Neural cell (in vitro differentiated cells): ENCODE data around the gene QPRT. TPM values are rescaled to one million over a fixed set of nuclear protein-coding genes. Genes with fewer than 3 reads are reported as not detected.

Experiments
- H2AFZ ChIP-seq: fragments of 200-600, 300-800 bp; sonication (generic), shearing (Covaris generic); 2 replicates; pipeline ENCODE4 v1.6.0; 2014; ENCODE audit warnings: low read depth, mild to moderate bottlenecking, antibody characterized with exemption, low read length, moderate library complexity
- H3F3A ChIP-seq: fragments of 200-600 bp; shearing (Covaris generic); 2 replicates; pipeline ENCODE4 v1.6.1; 2016; ENCODE audit warnings: mild to moderate bottlenecking, moderate library complexity, mixed read lengths, antibody characterized with exemption, low read length; ENCODE audit not compliant: insufficient read depth, poor library complexity, severe bottlenecking
- H3K27ac ChIP-seq: fragments of 200-600, 300-800 bp; sonication (generic), shearing (Covaris generic); 2 replicates; pipeline ENCODE4 v1.5.1; 2014; ENCODE audit warnings: mild to moderate bottlenecking, low read length, moderate library complexity
- H3K27me3 ChIP-seq: fragments of 300-800, 200-600 bp; sonication (generic), shearing (Covaris generic); 2 replicates; pipeline ENCODE4 v1.6.0; 2014; ENCODE audit warnings: mild to moderate bottlenecking, low read depth, low read length, moderate library complexity; ENCODE audit not compliant: insufficient read depth
- H3K36me3 ChIP-seq: fragments of 300-800, 200-600 bp; sonication (generic), shearing (Covaris generic); 2 replicates; pipeline ENCODE4 v1.5.1; 2014; ENCODE audit warnings: mild to moderate bottlenecking, antibody characterized with exemption, low read length, moderate library complexity; ENCODE audit not compliant: insufficient read depth
- H3K4me2 ChIP-seq: fragments of 300-800, 200-600 bp; sonication (generic), shearing (Covaris generic); 2 replicates; pipeline ENCODE4 v1.6.0; 2014; ENCODE audit warnings: mild to moderate bottlenecking, low read length
- H3K4me3 ChIP-seq: fragments of 300-800, 200-600 bp; sonication (generic), shearing (Covaris generic); 2 replicates; pipeline ENCODE4 v1.5.1; 2014; ENCODE audit warnings: mild to moderate bottlenecking, low read length, moderate library complexity
- H3K79me2 ChIP-seq: fragments of 200-600 bp; shearing (Covaris generic); replicated peaks from 2 replicates; pipeline ENCODE4 v1.6.0; 2014; ENCODE audit warnings: mild to moderate bottlenecking, low read length, moderate library complexity; ENCODE audit not compliant: insufficient read depth
- H3K9ac ChIP-seq: fragments of 300-800, 200-600 bp; sonication (generic), shearing (Covaris generic); 2 replicates; pipeline ENCODE4 v1.6.1; 2016; ENCODE audit warnings: mild to moderate bottlenecking, low read length, mixed read lengths
- H3K9me2 ChIP-seq: fragments of 200-600 bp; shearing (Covaris generic); 2 replicates; pipeline ENCODE4 v1.6.1; 2016; ENCODE audit warnings: mild to moderate bottlenecking, low read length, mixed read lengths; ENCODE audit not compliant: insufficient read depth
- H3K9me3 ChIP-seq: fragments of 200-600, 300-800 bp; sonication (generic), shearing (Covaris generic); 2 replicates; pipeline ENCODE4 v1.6.1; 2016; ENCODE audit warnings: mild to moderate bottlenecking, mixed run types, low read length, moderate library complexity, mixed read lengths
- H4K20me1 ChIP-seq: fragments of 200-600 bp; shearing (Covaris generic); 2 replicates; pipeline ENCODE4 v1.6.1; 2016; ENCODE audit warnings: mild to moderate bottlenecking, mixed run types; ENCODE audit not compliant: insufficient read depth
- CTCF ChIP-seq: fragments of 450-650 bp; IDR thresholded peaks from 2 replicates; pipeline ENCODE4 v1.5.1; 2014; ENCODE audit warnings: antibody characterized with exemption, mild to moderate bottlenecking, moderate library complexity; ENCODE audit not compliant: poor library complexity, severe bottlenecking
- EP300 ChIP-seq: fragments of 450-650 bp; conservative IDR thresholded peaks from 2 replicates; pipeline ENCODE4 v1.6.1; 2014; ENCODE audit warnings: antibody characterized with exemption, mild to moderate bottlenecking, moderate library complexity; ENCODE audit not compliant: poor library complexity, severe bottlenecking
- EZH2 ChIP-seq: fragments of 200-600, 300-800 bp; shearing (Covaris generic), sonication (generic); IDR thresholded peaks from 2 replicates; pipeline ENCODE4 v1.6.1; 2014; ENCODE audit warnings: antibody characterized with exemption, low read length, borderline replicate concordance, mild to moderate bottlenecking; ENCODE audit not compliant: insufficient read depth, poor library complexity, severe bottlenecking
- MXI1 ChIP-seq: fragments of 450-650 bp; conservative IDR thresholded peaks from 2 replicates; pipeline ENCODE4 v1.6.1; 2014; ENCODE audit warnings: antibody characterized with exemption, mild to moderate bottlenecking; ENCODE audit not compliant: poor library complexity, severe bottlenecking
- POLR2AphosphoS5 ChIP-seq: IDR thresholded peaks from 2 replicates; pipeline ENCODE4 v1.6.1; 2012
- RAD21 ChIP-seq: fragments of 450-650 bp; conservative IDR thresholded peaks from 2 replicates; pipeline ENCODE4 v1.6.1; 2014; ENCODE audit warnings: antibody characterized with exemption, mild to moderate bottlenecking, moderate library complexity
- SMC3 ChIP-seq: fragments of 450-650 bp; conservative IDR thresholded peaks from 2 replicates; pipeline ENCODE4 v1.6.1; 2014; ENCODE audit warnings: antibody characterized with exemption, mild to moderate bottlenecking, moderate library complexity; ENCODE audit not compliant: poor library complexity
- TAF1 ChIP-seq: IDR thresholded peaks from 2 replicates; pipeline ENCODE4 v1.6.1; 2012; ENCODE audit warnings: low read depth
- polyA plus RNA-seq: library from polyadenylated mRNA; depleted of rRNA; stranded (reverse); fragments of >200 nt; gene quantifications from 2 replicates; pipeline ENCODE4 v1.2.3, GENCODE V29; 2014
- TF ChIP-seq, protein P1 (sequence below): IDR thresholded peaks from 2 replicates; pipeline ENCODE4 v1.6.1; 2012; ENCODE audit warnings: borderline replicate concordance

The QPRT gene
- polyA plus RNA-seq, 1 donor from 2014 or later = 2.7 TPM

- Histone ChIP-seq H2AFZ (no peak overlapping the region), H3K79me2 (no peaks in the 10 kb centered on the region), H3K9me3 (no peaks in the 10 kb centered on the region), H4K20me1 (no peaks in the 10 kb centered on the region), H3K4me3 (no peak overlapping the region), H3K27ac (no peak overlapping the region), H3K36me3 (no peaks in the 10 kb centered on the region), H3F3A (no peaks in the 10 kb centered on the region), H3K27me3 (no peaks in the 10 kb centered on the region), H3K9me2 (no peaks in the 10 kb centered on the region), H3K9ac (no peak overlapping the region), H3K4me2 (no peak overlapping the region)
- TF ChIP-seq MXI1 (no peak), POLR2AphosphoS5 (no peak), EZH2 (no peak), RAD21 (no peak), CTCF (no peak), EP300 (no peak), SMC3 (no peak), TAF1 (no peak)
- TF ChIP-seq, protein P1, sequence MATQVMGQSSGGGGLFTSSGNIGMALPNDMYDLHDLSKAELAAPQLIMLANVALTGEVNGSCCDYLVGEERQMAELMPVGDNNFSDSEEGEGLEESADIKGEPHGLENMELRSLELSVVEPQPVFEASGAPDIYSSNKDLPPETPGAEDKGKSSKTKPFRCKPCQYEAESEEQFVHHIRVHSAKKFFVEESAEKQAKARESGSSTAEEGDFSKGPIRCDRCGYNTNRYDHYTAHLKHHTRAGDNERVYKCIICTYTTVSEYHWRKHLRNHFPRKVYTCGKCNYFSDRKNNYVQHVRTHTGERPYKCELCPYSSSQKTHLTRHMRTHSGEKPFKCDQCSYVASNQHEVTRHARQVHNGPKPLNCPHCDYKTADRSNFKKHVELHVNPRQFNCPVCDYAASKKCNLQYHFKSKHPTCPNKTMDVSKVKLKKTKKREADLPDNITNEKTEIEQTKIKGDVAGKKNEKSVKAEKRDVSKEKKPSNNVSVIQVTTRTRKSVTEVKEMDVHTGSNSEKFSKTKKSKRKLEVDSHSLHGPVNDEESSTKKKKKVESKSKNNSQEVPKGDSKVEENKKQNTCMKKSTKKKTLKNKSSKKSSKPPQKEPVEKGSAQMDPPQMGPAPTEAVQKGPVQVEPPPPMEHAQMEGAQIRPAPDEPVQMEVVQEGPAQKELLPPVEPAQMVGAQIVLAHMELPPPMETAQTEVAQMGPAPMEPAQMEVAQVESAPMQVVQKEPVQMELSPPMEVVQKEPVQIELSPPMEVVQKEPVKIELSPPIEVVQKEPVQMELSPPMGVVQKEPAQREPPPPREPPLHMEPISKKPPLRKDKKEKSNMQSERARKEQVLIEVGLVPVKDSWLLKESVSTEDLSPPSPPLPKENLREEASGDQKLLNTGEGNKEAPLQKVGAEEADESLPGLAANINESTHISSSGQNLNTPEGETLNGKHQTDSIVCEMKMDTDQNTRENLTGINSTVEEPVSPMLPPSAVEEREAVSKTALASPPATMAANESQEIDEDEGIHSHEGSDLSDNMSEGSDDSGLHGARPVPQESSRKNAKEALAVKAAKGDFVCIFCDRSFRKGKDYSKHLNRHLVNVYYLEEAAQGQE = no peak
Measured at GRCh38 chr16:29743475-29743826, 64.5 kb downstream of the QPRT start.

- no peaks in the 10 kb centered on the region for H3F3A ChIP-seq
- H3K9me2 ChIP-seq = no peaks in the 10 kb centered on the region
- H3K4me2 ChIP-seq = no peak overlapping the region
- H3K27ac ChIP-seq = no peak overlapping the region
- no peaks in the 10 kb centered on the region for H3K9me3 ChIP-seq
- H3K27me3 ChIP-seq = no peaks in the 10 kb centered on the region
- H3K9ac ChIP-seq = no peak overlapping the region
- H4K20me1 ChIP-seq = no peaks in the 10 kb centered on the region
- H3K36me3 ChIP-seq = no peaks in the 10 kb centered on the region
- H3K4me3 ChIP-seq = no peak overlapping the region
- no peak overlapping the region for H2AFZ ChIP-seq
- no peaks in the 10 kb centered on the region for H3K79me2 ChIP-seq
- TF ChIP-seq RAD21 (no peak), MXI1 (no peak), CTCF (no peak), TAF1 (no peak), EZH2 (no peak), EP300 (no peak), POLR2AphosphoS5 (no peak), SMC3 (no peak)
- TF ChIP-seq, protein P1 = no peak
Measured at GRCh38 chr16:29743827-29744531, 65.0 kb downstream of the QPRT start.
